Transverse colon (tissue), 4 donors: ENCODE results near the gene C1QTNF9. TPM values are rescaled to one million over a fixed set of nuclear protein-coding genes. Genes with fewer than 3 reads are reported as not detected.
"Not testable (repeated sequence)": the region's sequence is repeated elsewhere in the genome, so short reads cannot be mapped to it uniquely, and the experiment has no call there.

ENCODE experiments used
- DNase-seq: peaks from one replicate; pipeline ENCODE4 v3.0.0-alpha.2; 2019
- H3K27ac ChIP-seq, 4 donors: fragments of 200-600 bp; sonication (generic); 2 replicates each; pipeline ENCODE4 v1.5.1; 2016 to 2018; ENCODE audit warnings: inconsistent platforms in 4 of 4
- H3K27me3 ChIP-seq: fragments of 200-600 bp; sonication (generic); 2 replicates; pipeline ENCODE4 v1.5.1; 2017; ENCODE audit warnings: inconsistent platforms
- H3K36me3 ChIP-seq, 4 donors: fragments of 200-600 bp; sonication (generic); 2 replicates each; pipeline ENCODE4 v1.5.1; 2017 to 2019; ENCODE audit warnings: inconsistent platforms in 4 of 4
- H3K4me1 ChIP-seq, 4 donors: fragments of 200-600 bp; sonication (generic); 2 replicates each; pipeline ENCODE4 v1.5.1; 2017 to 2020; ENCODE audit warnings: inconsistent platforms in 4 of 4
- H3K4me3 ChIP-seq, 4 donors: fragments of 200-600 bp; sonication (generic); 1 replicate in 1 of 4; 2 replicates in 3 of 4; pipeline versions ENCODE4 v1.5.1 to v1.6.1; 2017 to 2019; ENCODE audit warnings: inconsistent platforms in 4 of 4
- H3K9me3 ChIP-seq, 2 donors: fragments of 200-600 bp; sonication (generic); 2 replicates each; pipeline ENCODE4 v1.5.1; 2017 to 2019; ENCODE audit warnings: inconsistent platforms in 2 of 2
- EP300 ChIP-seq: sonication (generic); formaldehyde crosslinking; IDR thresholded peaks from one replicate; pipeline ENCODE4 v1.6.1; 2017; ENCODE audit warnings: antibody characterized with exemption, low read depth
- POLR2A ChIP-seq: fragments of 450-650 bp; IDR thresholded peaks from one replicate; pipeline ENCODE4 v1.6.1; 2016; ENCODE audit warnings: antibody characterized with exemption, mild to moderate bottlenecking, moderate library complexity
- POLR2AphosphoS5 ChIP-seq, 3 donors: sonication (generic); formaldehyde crosslinking; IDR thresholded peaks; one replicate each; pipeline ENCODE4 v1.6.1; 2016; ENCODE audit warnings: antibody characterized with exemption in 3 of 3
- WGBS, 2 donors: methylation state at CpG; one replicate each; pipeline ENCODE4 v1.1.5; 2018; ENCODE audit warnings: low coverage in 1 of 2; 5-methylcytosine and 5-hydroxymethylcytosine counted together
- in situ Hi-C, 4 donors: fragments of 200-750 bp; cut with MboI; loops; one replicate each; pipeline versions ENCODE4 v1.15.0 to v1.15.1; 2017; ENCODE audit warnings: low sequenced_read_pairs in 3 of 4, low pct_ligation_motif_present in 1 of 4, low pct_unique_long_range_greater_than_20kb in 1 of 4
- intact Hi-C: fragments of 100-400 bp; cut with DNase I; formaldehyde crosslinking; loops from one replicate; pipeline ENCODE4 v1.15.1; 2023; ENCODE audit warnings: low total_unique reads
- total RNA-seq, 4 donors: library from RNA; depleted of rRNA; stranded (reverse); fragments of >200 nt; gene quantifications; one replicate each; pipeline ENCODE4 v1.1.0, GENCODE V29; 2016
- TF ChIP-seq, protein P1 (sequence below), 5 experiments: fragments of 200-600 bp in 3 of 5; fragments of 450-650 bp in 2 of 5; sonication (generic) in 3 of 5; IDR thresholded peaks; 1 replicate in 2 of 5; 2 replicates in 3 of 5; pipeline ENCODE4 v1.5.1; 2016 to 2017; ENCODE audit warnings: antibody characterized with exemption in 5 of 5, inconsistent platforms in 3 of 5, mild to moderate bottlenecking in 2 of 5, moderate library complexity in 1 of 5

C1QTNF9 gene
- total RNA-seq, 4 donors from 2014 or later, result 0.48 TPM; not detected in 3

DNA sequence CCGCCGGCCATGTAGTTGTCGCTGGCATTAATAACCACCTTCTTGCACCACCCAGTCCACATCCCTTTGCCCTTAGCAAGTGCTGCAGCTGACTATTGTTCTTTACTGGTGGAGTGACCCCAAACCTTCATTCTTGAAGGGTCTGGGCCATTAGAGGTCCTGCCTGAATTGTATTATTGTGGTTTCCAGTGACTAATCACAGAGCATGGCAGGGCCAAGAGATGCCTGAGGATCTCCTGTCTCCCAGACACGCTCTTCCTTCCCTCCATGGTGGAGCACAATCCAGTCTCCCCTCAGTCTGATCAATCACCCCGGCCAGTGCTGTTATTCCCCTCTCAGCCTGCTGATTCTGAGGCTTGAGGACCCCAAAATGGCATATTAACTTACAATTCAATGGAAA lies 39.0 kb downstream of the C1QTNF9 start:
- peak overlapping the region in 1 of 4 donors; percentile 8 for H3K4me3 ChIP-seq
- in situ Hi-C loops, result no loop called here
- no peak for DNase-seq
- intact Hi-C loops, result no loop called here
- no peaks in the 10 kb centered on the region for H3K9me3 ChIP-seq
- no peaks in the 10 kb centered on the region for H3K36me3 ChIP-seq
- 53 to 75% methylated on average over 5 of the region's 5 CpGs for WGBS, 2 donors
- no peak for TF ChIP-seq POLR2AphosphoS5 (IDR thresholded peaks at IDR 0.05)
- TF ChIP-seq EP300, result no peak
- TF ChIP-seq POLR2A, result no peak
- TF ChIP-seq, protein P1, sequence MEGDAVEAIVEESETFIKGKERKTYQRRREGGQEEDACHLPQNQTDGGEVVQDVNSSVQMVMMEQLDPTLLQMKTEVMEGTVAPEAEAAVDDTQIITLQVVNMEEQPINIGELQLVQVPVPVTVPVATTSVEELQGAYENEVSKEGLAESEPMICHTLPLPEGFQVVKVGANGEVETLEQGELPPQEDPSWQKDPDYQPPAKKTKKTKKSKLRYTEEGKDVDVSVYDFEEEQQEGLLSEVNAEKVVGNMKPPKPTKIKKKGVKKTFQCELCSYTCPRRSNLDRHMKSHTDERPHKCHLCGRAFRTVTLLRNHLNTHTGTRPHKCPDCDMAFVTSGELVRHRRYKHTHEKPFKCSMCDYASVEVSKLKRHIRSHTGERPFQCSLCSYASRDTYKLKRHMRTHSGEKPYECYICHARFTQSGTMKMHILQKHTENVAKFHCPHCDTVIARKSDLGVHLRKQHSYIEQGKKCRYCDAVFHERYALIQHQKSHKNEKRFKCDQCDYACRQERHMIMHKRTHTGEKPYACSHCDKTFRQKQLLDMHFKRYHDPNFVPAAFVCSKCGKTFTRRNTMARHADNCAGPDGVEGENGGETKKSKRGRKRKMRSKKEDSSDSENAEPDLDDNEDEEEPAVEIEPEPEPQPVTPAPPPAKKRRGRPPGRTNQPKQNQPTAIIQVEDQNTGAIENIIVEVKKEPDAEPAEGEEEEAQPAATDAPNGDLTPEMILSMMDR (IDR thresholded peaks at IDR 0.05), result no peak
- peak overlapping the region; percentile 83 to 92 (median 90) for H3K27ac ChIP-seq
- H3K4me1 ChIP-seq, result peaks cover 0 to 28% (median 11%) of the 10 kb centered on the region in 4 donors
- no peaks in the 10 kb centered on the region for H3K27me3 ChIP-seq

DNA sequence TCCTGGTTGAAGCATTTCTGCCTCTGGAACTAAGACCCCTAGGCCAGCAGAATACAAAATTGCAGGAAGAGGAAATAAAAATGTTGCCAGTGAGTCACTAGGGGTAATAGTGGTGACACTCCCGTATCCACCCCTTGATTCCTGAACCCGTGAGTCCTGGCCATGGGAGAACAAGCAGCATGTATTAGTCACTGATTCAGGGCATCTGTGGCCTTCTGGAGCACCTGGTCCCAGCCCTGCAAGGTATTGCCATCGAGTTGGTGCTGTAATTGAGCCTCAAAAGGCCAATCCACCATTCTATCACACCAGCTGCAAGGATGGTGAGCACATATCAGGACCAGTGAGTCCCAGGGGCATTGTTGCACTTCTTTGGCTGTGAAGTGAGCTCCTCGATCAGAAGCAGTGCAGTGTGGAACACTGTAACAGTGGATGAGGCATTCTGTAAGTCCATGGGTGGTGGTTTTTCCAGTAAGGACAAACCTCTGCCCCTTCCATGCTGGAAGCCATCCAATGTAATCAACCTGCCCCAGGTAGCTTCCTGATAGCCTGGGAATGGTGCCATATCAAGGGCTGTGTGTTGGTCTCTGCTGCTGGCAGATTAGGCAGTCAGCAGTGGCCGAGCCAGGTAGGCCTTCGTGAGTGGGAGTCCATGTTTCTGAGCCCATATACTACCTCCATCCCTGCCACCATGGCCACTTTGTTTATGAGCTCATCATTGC lies 39.6 kb downstream of the C1QTNF9 start:
- Histone ChIP-seq H3K27me3 (no peaks in the 10 kb centered on the region), H3K9me3 (no peaks in the 10 kb centered on the region), H3K36me3 (no peaks in the 10 kb centered on the region), H3K4me1 (peaks cover 0 to 28% (median 11%) of the 10 kb centered on the region in 4 donors), H3K4me3 (peak overlapping the region in 1 of 4 donors; percentile 8), H3K27ac (peak overlapping the region; percentile 83 to 92 (median 90))
- 52% methylated on average over 6 of the region's 6 CpGs; no CpG with 5 or more reads in 1 of the 2 donors for WGBS, 2 donors
- in situ Hi-C loops (no loop called here), intact Hi-C loops (no loop called here)
- peak; percentile 82 for DNase-seq
- TF ChIP-seq POLR2A (no peak), POLR2AphosphoS5 (IDR thresholded peaks at IDR 0.05) (peak in 2 of 3 donors; percentile 58 to 70), EP300 (no peak)
- TF ChIP-seq, protein P1 (IDR thresholded peaks at IDR 0.05), result no peak

DNA sequence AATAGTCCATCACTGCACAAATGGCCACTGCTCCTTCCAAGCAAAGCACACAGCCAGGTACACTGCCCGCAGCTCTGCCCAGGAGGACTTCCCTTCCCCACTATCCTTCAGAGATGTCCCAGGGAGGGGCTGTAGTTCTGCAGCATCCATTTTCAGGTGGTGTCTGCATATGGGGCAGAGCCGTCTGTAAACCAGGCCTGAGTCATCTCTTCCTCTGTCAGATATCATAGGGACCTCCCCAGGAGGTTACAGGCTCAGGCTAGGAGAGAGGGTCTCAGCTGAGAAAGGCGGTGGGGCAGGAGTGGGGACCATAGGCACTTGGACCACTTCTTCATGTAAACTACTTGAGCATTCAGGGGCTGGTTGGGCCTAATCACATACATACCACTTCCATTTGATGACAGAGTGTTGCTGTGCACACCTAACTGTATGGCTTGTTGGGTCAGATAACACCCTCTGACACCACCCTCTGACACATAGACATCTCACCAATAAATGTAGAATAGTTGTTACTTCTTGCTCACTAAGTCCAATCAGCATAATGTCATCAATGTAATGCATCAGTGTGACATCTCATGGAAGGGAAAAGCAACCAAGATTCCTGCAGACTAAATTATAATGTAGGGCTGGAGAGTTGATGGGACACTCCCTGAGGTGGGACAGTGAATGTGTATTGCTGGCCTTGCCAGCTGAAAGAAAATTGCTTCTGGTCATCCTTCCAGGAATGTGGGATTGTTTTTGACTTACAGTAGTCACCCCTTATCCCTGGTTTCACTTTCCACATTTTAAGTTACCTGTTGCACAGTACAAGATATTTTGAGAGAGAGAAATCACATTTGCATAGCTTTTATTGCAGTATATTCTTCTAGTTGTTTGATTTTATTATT lies 40.6 kb downstream of the C1QTNF9 start:
- 74% methylated on average over 3 of the region's 3 CpGs; no CpG with 5 or more reads in 1 of the 2 donors for WGBS, 2 donors
- DNase-seq, intact Hi-C loops, H3K9me3 ChIP-seq, H3K27me3 ChIP-seq, H3K36me3 ChIP-seq, H3K4me3 ChIP-seq: not testable (repeated sequence)
- in situ Hi-C loops, result loop anchor here in 2 of 4 donors (25.0 kb wide), 1 partner anchor 1413 kb away; no protein-coding TSS in a partner anchor
- H3K27ac ChIP-seq, result peak overlapping the region; percentile 83 to 92 (median 90)
- peaks cover 0 to 28% (median 11%) of the 10 kb centered on the region in 4 donors for H3K4me1 ChIP-seq

DNA sequence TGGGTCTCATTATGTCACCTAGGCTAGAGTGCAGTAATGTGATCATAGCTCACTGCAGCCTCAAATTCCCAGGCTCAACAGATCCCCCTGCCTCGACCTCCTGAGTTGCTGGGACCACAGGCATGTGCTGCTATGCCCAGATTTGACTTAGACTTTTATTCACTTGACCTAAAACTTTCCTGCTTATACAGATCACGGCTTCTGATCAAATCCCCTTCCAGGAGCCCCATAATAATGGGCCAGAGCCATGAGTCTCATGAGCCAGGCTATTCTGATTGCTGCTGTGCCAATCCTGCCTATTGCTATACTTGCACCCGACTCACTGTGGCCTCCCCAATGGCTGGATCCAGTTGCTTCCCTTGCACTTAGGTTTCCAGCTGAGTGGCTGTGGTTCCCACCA lies 42.0 kb downstream of the C1QTNF9 start:
- intact Hi-C loops (no loop called here), in situ Hi-C loops (loop anchor here in 2 of 4 donors (25.0 kb wide), 1 partner anchor 1414 kb away; no protein-coding TSS in a partner anchor)
- peak overlapping the region in 2 of 4 donors; percentile 21 to 90 for H3K27ac ChIP-seq
- H3K4me3 ChIP-seq, result no peak overlapping the region
- WGBS, 2 donors, result 70% methylated on average over 3 of the region's 3 CpGs; no CpG with 5 or more reads in 1 of the 2 donors
- no peaks in the 10 kb centered on the region for H3K36me3 ChIP-seq
- no peaks in the 10 kb centered on the region for H3K9me3 ChIP-seq
- DNase-seq, result no peak
- H3K27me3 ChIP-seq, result no peaks in the 10 kb centered on the region
- H3K4me1 ChIP-seq, result peaks cover 0 to 28% (median 11%) of the 10 kb centered on the region in 4 donors
- TF ChIP-seq POLR2AphosphoS5 (IDR thresholded peaks at IDR 0.05), result no peak
- TF ChIP-seq POLR2A, result no peak
- TF ChIP-seq EP300, result no peak
- TF ChIP-seq, protein P1 (IDR thresholded peaks at IDR 0.05), result no peak
